Calu3 (cell line): ENCODE data around the gene DAGLA. TPM values are rescaled to one million over a fixed set of nuclear protein-coding genes. Genes with fewer than 3 reads are reported as not detected.

Source experiments
- BruUV-seq: library from RNA; stranded (reverse); fragments of 400-500 nt; replicated peaks from 2 replicates; lab custom pipeline; 2021; lab: Mats Ljungman, UMichigan
- CTCF ChIA-PET: fragments of 300-600 bp; sonication (Branson Sonifier 250); formaldehyde crosslinking; loops from one replicate; lab custom pipeline; 2022; ENCODE audit warnings: antibody characterized with exemption; lab: Charles Lee
- DNase-seq: peaks from one replicate; pipeline ENCODE4 v3.0.0; 2022
- H3K27ac Mint-ChIP-seq: one replicate; pipeline ENCODE4 v1.8.0; 2022; ENCODE audit warnings: mixed read lengths; ENCODE audit not compliant: unreplicated experiment
- H3K27me3 Mint-ChIP-seq: one replicate; pipeline ENCODE4 v1.8.0; 2022; ENCODE audit warnings: mixed read lengths; ENCODE audit not compliant: unreplicated experiment
- H3K36me3 Mint-ChIP-seq: one replicate; pipeline ENCODE4 v1.8.0; 2022; ENCODE audit warnings: mild to moderate bottlenecking, moderate library complexity, mixed read lengths; ENCODE audit not compliant: insufficient read depth, unreplicated experiment
- H3K4me1 Mint-ChIP-seq: one replicate; pipeline ENCODE4 v1.8.0; 2022; ENCODE audit warnings: mild to moderate bottlenecking, low read depth, mixed read lengths; ENCODE audit not compliant: unreplicated experiment
- H3K4me3 Mint-ChIP-seq: one replicate; pipeline ENCODE4 v1.8.0; 2022; ENCODE audit warnings: mild to moderate bottlenecking, low read depth, moderate library complexity, mixed read lengths; ENCODE audit not compliant: unreplicated experiment
- H3K9me3 Mint-ChIP-seq: one replicate; pipeline ENCODE4 v1.8.0; 2022; ENCODE audit warnings: low read depth, mixed read lengths; ENCODE audit not compliant: unreplicated experiment
- CTCF ChIP-seq: fragments of 200-600 bp; IDR thresholded peaks from one replicate; pipeline ENCODE4 v1.8.0; 2022; ENCODE audit warnings: antibody characterized with exemption; ENCODE audit not compliant: unreplicated experiment
- intact Hi-C: fragments of 100-400 bp; cut with micrococcal nuclease; formaldehyde crosslinking; loops from one replicate; pipeline ENCODE4 v1.10.0; 2022; ENCODE audit not compliant: unreplicated experiment
- total RNA-seq: library from RNA; stranded (reverse); gene quantifications from 2 replicates; pipeline ENCODE4 v1.2.3, GENCODE V29; 2022

Gene DAGLA
- total RNA-seq, 1 experiment from 2014 or later: 7.5 TPM

DNA sequence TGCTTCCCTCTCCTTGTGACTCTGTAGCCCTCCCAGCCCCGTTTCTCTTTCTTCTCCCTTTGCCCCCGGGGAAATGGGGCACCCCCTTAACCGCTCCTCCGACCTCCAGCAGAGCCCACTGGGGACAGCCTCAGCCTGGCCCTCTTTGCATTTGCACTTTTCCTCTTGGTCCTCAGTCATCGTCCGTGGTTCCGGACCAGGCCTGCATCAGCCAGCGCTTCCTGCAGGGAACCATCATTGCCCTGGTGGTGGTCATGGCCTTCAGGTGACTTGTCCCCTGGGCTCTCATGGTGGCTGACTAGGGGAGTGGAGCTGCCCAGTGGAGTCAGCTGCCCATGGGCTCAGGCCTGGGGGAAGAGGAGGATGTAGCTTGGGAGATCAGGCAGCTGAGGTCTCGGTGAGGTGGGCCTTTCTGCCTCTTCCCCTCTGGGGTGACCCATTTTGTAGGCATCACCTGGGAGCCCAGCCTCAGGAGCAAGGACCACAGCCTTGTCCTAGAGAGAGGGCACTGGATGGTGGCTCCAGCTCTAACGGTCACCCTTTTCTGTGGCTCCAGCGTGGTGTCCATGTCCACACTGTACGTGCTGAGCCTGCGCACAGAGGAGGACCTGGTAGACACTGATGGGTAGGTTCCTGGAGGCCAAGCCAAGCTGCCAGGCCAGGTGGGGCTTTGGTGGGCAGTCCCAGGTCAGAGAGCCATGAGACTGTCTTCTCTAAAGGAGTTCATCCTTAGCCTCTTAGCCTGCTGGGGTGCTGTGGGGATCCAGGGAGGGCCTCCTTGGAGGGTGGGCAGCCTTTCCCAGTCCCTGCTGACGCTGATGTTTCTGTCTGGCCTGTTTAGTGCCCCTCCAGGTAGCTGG lies 99.7 kb downstream of the DAGLA start:
- BruUV-seq: no TSS peak
- DNase-seq: no peak
- intact Hi-C loops: no loop called here
- H3K9me3 Mint-ChIP-seq: no peaks in the 10 kb centered on the region
- CTCF ChIA-PET: no interaction called here
- H3K27ac Mint-ChIP-seq: no peak overlapping the region
- no peaks in the 10 kb centered on the region for H3K27me3 Mint-ChIP-seq
- no peak overlapping the region for H3K4me3 Mint-ChIP-seq
- H3K36me3 Mint-ChIP-seq: peaks cover 63% of the 10 kb centered on the region
- no peaks in the 10 kb centered on the region for H3K4me1 Mint-ChIP-seq
- no peak for TF ChIP-seq CTCF

- Mint-ChIP-seq H3K27ac (no peak overlapping the region), H3K4me1 (no peaks in the 10 kb centered on the region), H3K9me3 (no peaks in the 10 kb centered on the region), H3K4me3 (no peak overlapping the region), H3K36me3 (peaks cover 62% of the 10 kb centered on the region), H3K27me3 (no peaks in the 10 kb centered on the region)
- BruUV-seq: no TSS peak
- CTCF ChIA-PET: no interaction called here
- intact Hi-C loops: no loop called here
- no peak for DNase-seq
- TF ChIP-seq CTCF: no peak
These were observed 100.5 kb downstream of the DAGLA start for GRCh38 chr11:61780581-61781162.

GRCh38 chr11:61781585-61781984 lies 101.4 kb downstream of the DAGLA start:
- Mint-ChIP-seq H3K9me3 (no peaks in the 10 kb centered on the region), H3K36me3 (peaks cover 62% of the 10 kb centered on the region), H3K27ac (no peak overlapping the region), H3K4me3 (no peak overlapping the region), H3K4me1 (no peaks in the 10 kb centered on the region), H3K27me3 (no peaks in the 10 kb centered on the region)
- intact Hi-C loops: no loop called here
- BruUV-seq: no TSS peak
- no peak for TF ChIP-seq CTCF
- CTCF ChIA-PET: interaction anchor here (0.5 to 1.2 kb wide), 2 partner anchors 35 to 38 kb away, joined by 3 to 4 read pairs; no protein-coding TSS in a partner anchor
- no peak for DNase-seq

DNA sequence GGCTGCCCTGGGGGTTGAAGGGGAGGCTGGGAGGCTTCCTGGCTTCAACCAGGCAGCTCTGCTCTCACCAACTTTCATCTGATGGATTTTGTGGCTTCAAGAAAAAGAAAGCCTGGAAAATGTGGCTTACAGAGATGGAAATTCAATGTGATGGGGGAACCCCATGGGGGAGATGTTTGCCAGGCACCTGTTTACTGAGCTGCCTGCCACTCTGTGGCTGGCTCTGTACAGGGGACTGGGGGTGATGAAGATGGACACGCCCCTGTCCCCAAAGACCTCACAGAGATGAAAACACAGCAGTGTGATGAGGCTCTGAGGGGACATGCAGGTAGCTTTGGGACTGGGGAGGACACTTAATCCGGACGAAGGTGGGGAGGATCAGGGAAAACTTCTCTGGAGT lies 102.1 kb downstream of the DAGLA start:
- Mint-ChIP-seq H3K27ac (no peak overlapping the region), H3K27me3 (no peaks in the 10 kb centered on the region), H3K4me3 (no peak overlapping the region), H3K36me3 (peaks cover 67% of the 10 kb centered on the region), H3K4me1 (no peaks in the 10 kb centered on the region), H3K9me3 (no peaks in the 10 kb centered on the region)
- intact Hi-C loops: no loop called here
- no peak for TF ChIP-seq CTCF
- no peak for DNase-seq
- CTCF ChIA-PET: interaction anchor here (1.2 kb wide), 1 partner anchor 38 kb away, joined by 4 read pairs; no protein-coding TSS in a partner anchor
- BruUV-seq: no TSS peak
